ENCODE results near the gene SYAP1.
"Not testable (repeated sequence)": the region's sequence is repeated elsewhere in the genome, so short reads cannot be mapped to it uniquely, and the experiment has no call there.

GRCh38 chrX:16726347-16726988 lies 7.1 kb downstream of the SYAP1 start:
- not testable (repeated sequence) for TF ChIP-seq REST (IDR thresholded peaks at IDR 0.05; ENCODE audit: borderline replicate concordance); TAF1 (IDR thresholded peaks at IDR 0.05; ENCODE audit: low read depth); SMC3 (conservative IDR thresholded peaks at IDR 0.05; ENCODE audit: poor library complexity)
